ENCODE measurements around the gene WNT9A. TPM values are rescaled to one million over a fixed set of nuclear protein-coding genes. Genes with fewer than 3 reads are reported as not detected.
"Not testable (repeated sequence)": the region's sequence is repeated elsewhere in the genome, so short reads cannot be mapped to it uniquely, and the experiment has no call there.

WNT9A gene
- total RNA-seq, 1 experiment from 2014 or later, result 22.2 TPM

- H3K27ac ChIP-seq (ENCODE audit: low read length); ATAC-seq; POLR2A ChIA-PET (ENCODE audit: unreplicated experiment); H2AFZ ChIP-seq (ENCODE audit: low read length); H3K4me1 ChIP-seq (ENCODE audit: insufficient read depth, low read length); H3K9ac ChIP-seq (ENCODE audit: low read length); intact Hi-C loops (cut with micrococcal nuclease); DNase-seq; H3K27me3 ChIP-seq (ENCODE audit: low read length); CTCF ChIA-PET; H3K36me3 ChIP-seq (ENCODE audit: low read depth, low read length); H3F3A ChIP-seq (ENCODE audit: low read length, unreplicated experiment); H3K79me2 ChIP-seq (ENCODE audit: low read length); H3K4me3 ChIP-seq (ENCODE audit: low read length); H3K9me2 ChIP-seq (replicated peaks; ENCODE audit: low read length); H3K9me3 ChIP-seq (ENCODE audit: low read length); H4K20me1 ChIP-seq (ENCODE audit: low read length); H3K4me2 ChIP-seq (ENCODE audit: low read length); BruUV-seq (replicated peaks): not testable (repeated sequence)
- peak; percentile 31 for TF ChIP-seq CTCF (conservative IDR thresholded peaks at IDR 0.05; ENCODE audit: low read depth, low read length)
Observed at GRCh38 chr1:227967815-227968214, 20.1 kb upstream of the WNT9A start.

- H2AFZ ChIP-seq (ENCODE audit: low read length); H3K9me2 ChIP-seq (replicated peaks; ENCODE audit: low read length); H3F3A ChIP-seq (ENCODE audit: low read length, unreplicated experiment); H3K9ac ChIP-seq (ENCODE audit: low read length); BruUV-seq (replicated peaks); POLR2A ChIA-PET (ENCODE audit: unreplicated experiment); H3K4me3 ChIP-seq (ENCODE audit: low read length); H3K4me2 ChIP-seq (ENCODE audit: low read length); H4K20me1 ChIP-seq (ENCODE audit: low read length); H3K36me3 ChIP-seq (ENCODE audit: low read depth, low read length); H3K27ac ChIP-seq (ENCODE audit: low read length); H3K27me3 ChIP-seq (ENCODE audit: low read length); intact Hi-C loops (cut with micrococcal nuclease); H3K79me2 ChIP-seq (ENCODE audit: low read length); ATAC-seq; H3K9me3 ChIP-seq (ENCODE audit: low read length); H3K4me1 ChIP-seq (ENCODE audit: insufficient read depth, low read length); CTCF ChIA-PET: not testable (repeated sequence)
- TF ChIP-seq CTCF (conservative IDR thresholded peaks at IDR 0.05; ENCODE audit: low read depth, low read length), result peak; percentile 37; the same call in 1 of the 2 replicates
- peak; percentile 42 for DNase-seq
Observed at GRCh38 chr1:227966733-227967132, 19.0 kb upstream of the WNT9A start.

- CTCF ChIA-PET, result no interaction called here
- TF ChIP-seq CTCF (conservative IDR thresholded peaks at IDR 0.05; ENCODE audit: low read depth, low read length) (no peak), EZH2 (IDR thresholded peaks at IDR 0.05; ENCODE audit: low read length, unreplicated experiment) (no peak), EZH2phosphoT487 (IDR thresholded peaks at IDR 0.05; ENCODE audit: borderline replicate concordance, low read length) (no peak)
- Histone ChIP-seq H3K79me2 (ENCODE audit: low read length) (no peaks in the 10 kb centered on the region), H3K4me3 (ENCODE audit: low read length) (no peak overlapping the region), H3K9me3 (ENCODE audit: low read length) (no peaks in the 10 kb centered on the region), H2AFZ (ENCODE audit: low read length) (no peak overlapping the region), H3F3A (ENCODE audit: low read length, unreplicated experiment) (no peaks in the 10 kb centered on the region), H3K36me3 (ENCODE audit: low read depth, low read length) (no peaks in the 10 kb centered on the region), H3K27ac (ENCODE audit: low read length) (no peak overlapping the region), H3K9ac (ENCODE audit: low read length) (no peak overlapping the region), H3K4me1 (ENCODE audit: insufficient read depth, low read length) (no peaks in the 10 kb centered on the region), H4K20me1 (ENCODE audit: low read length) (no peaks in the 10 kb centered on the region), H3K9me2 (replicated peaks; ENCODE audit: low read length) (no peaks in the 10 kb centered on the region), H3K27me3 (ENCODE audit: low read length) (no peaks in the 10 kb centered on the region), H3K4me2 (ENCODE audit: low read length) (no peak overlapping the region)
- intact Hi-C loops (cut with micrococcal nuclease), result no loop called here
- POLR2A ChIA-PET (ENCODE audit: unreplicated experiment), result no interaction called here
- ATAC-seq, result no peak
- no peak for DNase-seq
- no TSS peak for BruUV-seq (replicated peaks)
Observed at GRCh38 chr1:227961651-227962466, 14.1 kb upstream of the WNT9A start.

All from PC-3 (cell line).